Stimulated activated CD4-positive, alpha-beta T cell treated with anti-CD3 and anti-CD28 coated beads, Interleukin-1b, Interleukin-23, amount 100 ng/mL, for 48 hours (primary cell): ENCODE measurements around the gene TP53RK.

Experiments used
- DNase-seq: peaks from one replicate; pipeline ENCODE4 v3.0.0-alpha.2; 2020

The TP53RK gene

DNA sequence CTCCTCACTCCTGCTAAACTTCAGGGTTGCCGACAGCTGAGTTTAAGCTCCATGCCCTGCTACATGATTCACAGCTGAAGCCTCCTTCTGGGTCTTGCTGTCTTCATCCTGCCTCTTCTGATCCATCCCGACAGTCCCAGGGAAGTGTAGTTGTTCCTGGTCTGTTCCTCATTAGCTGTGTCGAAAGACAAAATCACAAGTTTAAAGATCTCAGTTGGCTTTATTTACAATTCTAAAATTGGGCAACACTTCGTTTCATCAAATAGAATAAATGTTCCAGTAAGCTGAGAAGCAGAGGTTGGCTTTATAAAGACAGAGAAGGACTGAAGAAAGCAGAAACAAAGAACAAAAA, 16.1 kb upstream of the TP53RK start:
- no peak for DNase-seq

GRCh38 chr20:46704714-46705377, 15.6 kb upstream of the TP53RK start:
- no peak for DNase-seq

GRCh38 chr20:46703435-46703834, 14.2 kb upstream of the TP53RK start:
- DNase-seq = no peak

DNA sequence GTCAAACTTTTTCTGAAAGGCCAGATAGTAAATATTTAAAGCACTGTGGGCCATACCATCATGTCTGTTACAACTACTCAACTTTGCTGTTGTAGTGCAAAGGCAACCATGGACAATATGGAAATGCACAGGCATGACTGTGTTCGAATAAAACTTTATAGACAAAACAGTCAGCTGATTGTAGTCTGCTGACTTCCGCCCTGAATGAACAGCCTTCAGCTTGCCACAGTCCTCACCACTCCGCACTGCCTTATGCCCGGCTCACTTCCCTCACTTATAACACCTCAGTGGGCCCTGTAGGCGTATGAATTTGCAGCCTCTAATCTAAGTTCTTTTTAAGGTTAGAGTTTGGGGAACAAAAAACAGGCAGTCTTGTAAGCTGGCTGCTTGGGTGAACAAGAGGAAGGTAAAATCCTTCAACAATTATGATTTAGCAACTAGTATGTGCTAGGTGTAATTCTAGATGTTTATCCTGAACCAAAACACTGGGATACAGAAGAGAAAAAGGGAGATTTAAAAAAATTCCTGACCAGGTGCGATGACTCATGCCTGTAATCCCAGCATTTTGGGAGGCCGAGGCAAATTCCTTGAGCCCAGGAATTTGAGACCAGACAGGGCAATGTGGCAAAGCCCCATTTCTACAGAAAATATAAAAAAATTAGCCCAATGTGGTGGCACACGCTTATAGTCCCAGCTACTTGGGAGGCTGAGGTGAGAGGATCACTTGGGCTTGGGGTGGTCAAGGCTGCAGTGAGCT, 13.4 kb upstream of the TP53RK start:
- DNase-seq = no peak

GRCh38 chr20:46701986-46702385, 12.7 kb upstream of the TP53RK start:
- no peak for DNase-seq

- DNase-seq = no peak
Measured at GRCh38 chr20:46701556-46701955, 12.3 kb upstream of the TP53RK start.

GRCh38 chr20:46701057-46701456, 11.8 kb upstream of the TP53RK start:
- no peak for DNase-seq

DNA sequence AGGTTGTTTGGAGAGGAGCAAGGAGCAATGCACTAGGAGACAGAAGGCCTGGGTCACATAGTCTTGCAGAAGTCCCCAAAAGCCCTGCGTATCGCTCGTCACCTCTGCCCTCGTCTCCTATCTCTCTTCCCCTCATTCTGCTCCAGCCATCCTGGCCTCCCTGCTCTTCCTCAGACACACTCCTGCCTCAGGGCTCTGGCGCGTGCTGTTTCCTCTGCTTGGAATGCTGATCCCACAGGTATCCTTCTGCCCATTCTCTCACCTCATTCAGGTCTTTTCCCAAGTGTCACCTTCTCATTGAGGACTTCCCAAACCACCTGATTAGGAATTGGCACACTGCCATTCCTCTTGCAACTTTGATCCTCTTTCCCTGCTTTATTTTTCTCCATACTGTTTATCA, 11.2 kb upstream of the TP53RK start:
- DNase-seq = no peak

- DNase-seq = no peak
Measured at GRCh38 chr20:46699651-46700359, 10.6 kb upstream of the TP53RK start.

DNA sequence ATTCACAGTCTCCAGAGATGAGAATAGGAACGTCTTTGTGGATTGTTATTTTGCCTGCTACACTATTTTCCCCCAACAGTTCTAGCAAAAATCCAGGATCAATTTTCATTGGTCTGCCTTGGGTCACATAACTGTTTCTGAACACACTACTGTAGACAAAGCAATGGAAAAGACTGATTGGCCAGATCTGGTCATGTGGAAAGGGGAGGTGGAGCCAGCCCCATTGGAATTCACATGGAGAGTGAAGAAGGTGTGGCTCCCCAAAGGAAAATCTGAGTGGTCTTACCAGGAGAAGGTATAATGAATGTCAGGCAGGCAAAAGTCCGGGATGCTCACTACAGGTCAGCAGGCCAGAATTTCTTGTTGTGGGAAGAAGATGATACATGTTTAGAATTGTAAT, 9.5 kb upstream of the TP53RK start:
- no peak for DNase-seq

- no peak for DNase-seq
Measured at GRCh38 chr20:46696791-46697279, 7.6 kb upstream of the TP53RK start.

- DNase-seq = no peak
Measured at GRCh38 chr20:46695892-46696291, 6.6 kb upstream of the TP53RK start.

- DNase-seq = no peak
Measured at GRCh38 chr20:46694484-46694883, 5.2 kb upstream of the TP53RK start.

DNA sequence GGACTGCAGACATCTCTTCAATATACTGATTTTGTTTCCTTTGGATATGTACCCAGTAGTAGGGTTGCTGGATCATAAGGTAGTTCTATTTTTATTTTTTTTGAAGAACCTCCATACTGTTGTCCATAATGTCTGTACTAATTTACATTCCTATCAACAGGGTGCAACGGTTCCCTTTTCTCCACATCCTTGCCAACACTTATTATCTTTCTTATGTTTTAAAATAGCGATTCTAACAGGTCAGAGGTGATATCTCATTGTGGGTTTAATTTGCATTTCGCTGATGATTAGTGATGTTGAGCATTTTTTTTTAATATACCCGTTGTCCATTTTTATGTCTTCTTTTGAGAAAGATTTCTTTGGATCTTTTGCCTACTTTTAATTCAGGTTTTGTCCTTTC, 2.0 kb upstream of the TP53RK start:
- DNase-seq = no peak

DNA sequence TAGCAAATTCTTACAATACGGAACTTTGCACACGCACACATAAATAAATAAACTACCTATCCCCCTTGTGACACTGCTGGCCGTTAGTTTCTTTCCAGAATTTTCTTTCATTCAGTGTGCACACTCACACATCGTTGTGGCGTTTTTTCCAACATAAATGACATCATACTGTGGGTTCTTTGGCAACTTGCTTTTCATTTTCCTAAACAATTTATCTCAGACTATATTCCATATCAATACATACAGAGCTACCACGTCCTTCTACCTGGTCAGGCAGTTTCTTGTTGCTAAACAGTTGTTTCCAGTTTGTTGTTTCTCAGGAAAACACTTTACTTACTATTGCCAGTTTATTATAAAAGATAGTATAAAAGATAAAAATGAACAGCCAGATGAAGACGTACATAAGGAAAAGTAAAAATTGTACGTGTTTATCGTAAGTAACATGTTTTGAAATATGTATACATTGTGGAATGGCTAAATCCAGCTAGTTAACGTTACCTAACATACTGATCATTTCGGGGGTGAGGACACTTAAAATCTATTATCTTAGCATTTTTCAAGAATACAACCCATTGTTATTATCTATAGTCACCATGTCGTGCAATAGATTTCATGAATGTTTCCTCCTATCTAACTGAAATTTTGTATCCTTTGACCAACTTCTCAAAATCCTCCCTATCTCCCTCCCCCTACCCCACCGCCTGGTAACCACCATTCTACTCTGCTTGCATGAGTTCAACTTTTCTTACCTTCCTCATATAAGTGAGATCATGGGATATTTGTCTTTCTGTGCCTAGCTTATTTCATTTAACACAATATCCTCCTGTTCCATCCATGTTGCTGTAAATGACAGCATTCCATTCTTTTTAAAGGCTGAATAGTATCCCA, 1.2 kb upstream of the TP53RK start:
- no peak for DNase-seq

GRCh38 chr20:46689754-46690085, 476 bp upstream of the TP53RK start:
- DNase-seq = no peak

- no peak for DNase-seq
Measured at GRCh38 chr20:46688151-46689081, 828 bp downstream of the TP53RK start.

GRCh38 chr20:46683939-46684750, 5.1 kb downstream of the TP53RK start:
- DNase-seq = no peak

GRCh38 chr20:46683668-46683938, 5.6 kb downstream of the TP53RK start:
- no peak for DNase-seq

DNA sequence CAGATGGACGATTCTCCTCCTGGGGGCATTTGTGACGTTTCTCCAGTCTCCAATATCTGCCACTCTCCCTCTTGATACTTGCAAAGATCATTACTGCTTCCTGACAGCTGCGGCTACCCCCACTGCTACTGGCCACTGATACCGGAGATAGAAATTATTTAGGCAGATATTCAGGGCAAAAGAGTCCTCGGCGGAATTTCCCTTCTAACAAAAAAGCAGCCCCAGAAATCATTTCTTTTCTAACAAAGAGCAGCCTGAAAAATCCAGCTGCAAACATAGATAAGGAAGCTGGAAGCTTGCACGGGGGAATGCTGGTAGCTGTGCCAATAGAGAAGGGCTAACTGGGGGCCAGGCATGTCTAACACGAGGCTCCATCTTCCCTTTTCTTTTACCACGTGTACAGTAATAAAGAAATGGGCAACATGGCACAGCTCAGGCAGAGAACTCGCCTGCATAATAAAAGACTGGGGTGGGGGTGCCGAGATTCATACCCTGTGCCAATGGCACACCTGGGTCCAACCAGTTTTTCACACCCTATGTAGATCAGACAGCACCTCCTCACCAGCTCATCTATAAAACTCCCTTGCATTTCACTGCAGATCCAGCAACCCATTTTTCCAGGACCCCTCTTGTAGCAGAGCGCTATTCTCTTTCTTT, 6.1 kb downstream of the TP53RK start:
- no peak for DNase-seq
